Ascending aorta (tissue), 2 donors: ENCODE results near the gene CELF1. TPM values are rescaled to one million over a fixed set of nuclear protein-coding genes. Genes with fewer than 3 reads are reported as not detected.

Source experiments
- DNase-seq, 2 donors: peaks; one replicate each; pipeline ENCODE4 v3.0.0-alpha.2; 2019; ENCODE audit warnings: low spot score in 2 of 2
- H3K27ac ChIP-seq, 2 donors: fragments of 200-600 bp; sonication (generic); one replicate each; pipeline ENCODE4 v1.5.1; 2016 to 2017; ENCODE audit warnings: mild to moderate bottlenecking in 1 of 2
- H3K27me3 ChIP-seq: fragments of 200-600 bp; sonication (generic); one replicate; pipeline ENCODE4 v1.5.1; 2017
- H3K36me3 ChIP-seq, 2 donors: fragments of 200-600 bp; sonication (generic); one replicate each; pipeline ENCODE4 v1.5.1; 2016
- H3K4me1 ChIP-seq, 2 donors: fragments of 200-600 bp; sonication (generic); one replicate each; pipeline ENCODE4 v1.5.1; 2016 to 2017; ENCODE audit warnings: mild to moderate bottlenecking in 1 of 2
- H3K4me3 ChIP-seq, 2 donors: fragments of 200-600 bp; sonication (generic); one replicate each; pipeline ENCODE4 v1.5.1; 2016 to 2017; ENCODE audit warnings: mild to moderate bottlenecking in 1 of 2
- H3K9me3 ChIP-seq, 2 donors: fragments of 200-600 bp; sonication (generic); one replicate each; pipeline ENCODE4 v1.5.1; 2016
- intact Hi-C: fragments of 100-400 bp; cut with DNase I; formaldehyde crosslinking; loops from one replicate; pipeline ENCODE4 v1.15.1; 2023
- total RNA-seq: library from RNA; depleted of rRNA; stranded (reverse); fragments of >200 nt; gene quantifications from one replicate; pipeline ENCODE4 v1.1.0, GENCODE V29; 2016
- TF ChIP-seq, protein P1 (sequence below), 3 experiments: fragments of 200-600 bp in 2 of 3; fragments of 450-650 bp in 1 of 3; sonication (generic) in 2 of 3; IDR thresholded peaks; one replicate each; pipeline ENCODE4 v1.5.1; 2016 to 2019; ENCODE audit warnings: antibody characterized with exemption in 3 of 3, mild to moderate bottlenecking in 1 of 3, moderate library complexity in 1 of 3

The CELF1 gene
- total RNA-seq, 1 donor from 2014 or later: 68.9 TPM

DNA sequence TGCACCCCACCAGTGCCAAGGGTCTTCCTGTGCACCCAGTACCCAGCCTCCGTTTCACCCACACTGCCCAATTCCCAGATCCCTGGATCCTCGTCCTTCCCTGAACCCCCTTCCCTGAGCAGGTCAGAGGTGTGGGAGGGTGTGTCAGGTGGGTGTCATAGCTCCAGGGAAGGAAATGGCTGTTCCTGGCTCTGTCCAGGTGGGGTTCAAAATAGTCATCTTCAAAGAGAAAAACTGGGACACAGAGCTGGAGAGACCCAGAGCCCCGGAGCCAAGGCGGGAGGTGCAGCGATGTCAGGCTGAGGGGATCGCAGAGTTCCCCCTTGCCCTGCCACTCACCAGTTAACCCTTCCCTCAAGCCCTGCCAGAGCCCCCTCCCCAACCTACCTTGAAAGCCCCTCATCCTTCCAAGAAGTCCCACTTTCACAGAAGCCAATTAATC, 40.6 kb upstream of the CELF1 start:
- no peaks in the 10 kb centered on the region for H3K4me1 ChIP-seq
- H3K27ac ChIP-seq: no peak overlapping the region
- no peaks in the 10 kb centered on the region for H3K27me3 ChIP-seq
- no peak overlapping the region for H3K4me3 ChIP-seq
- no peaks in the 10 kb centered on the region for H3K36me3 ChIP-seq
- intact Hi-C loops: no loop called here
- no peaks in the 10 kb centered on the region for H3K9me3 ChIP-seq
- DNase-seq: no peak
- TF ChIP-seq, protein P1, sequence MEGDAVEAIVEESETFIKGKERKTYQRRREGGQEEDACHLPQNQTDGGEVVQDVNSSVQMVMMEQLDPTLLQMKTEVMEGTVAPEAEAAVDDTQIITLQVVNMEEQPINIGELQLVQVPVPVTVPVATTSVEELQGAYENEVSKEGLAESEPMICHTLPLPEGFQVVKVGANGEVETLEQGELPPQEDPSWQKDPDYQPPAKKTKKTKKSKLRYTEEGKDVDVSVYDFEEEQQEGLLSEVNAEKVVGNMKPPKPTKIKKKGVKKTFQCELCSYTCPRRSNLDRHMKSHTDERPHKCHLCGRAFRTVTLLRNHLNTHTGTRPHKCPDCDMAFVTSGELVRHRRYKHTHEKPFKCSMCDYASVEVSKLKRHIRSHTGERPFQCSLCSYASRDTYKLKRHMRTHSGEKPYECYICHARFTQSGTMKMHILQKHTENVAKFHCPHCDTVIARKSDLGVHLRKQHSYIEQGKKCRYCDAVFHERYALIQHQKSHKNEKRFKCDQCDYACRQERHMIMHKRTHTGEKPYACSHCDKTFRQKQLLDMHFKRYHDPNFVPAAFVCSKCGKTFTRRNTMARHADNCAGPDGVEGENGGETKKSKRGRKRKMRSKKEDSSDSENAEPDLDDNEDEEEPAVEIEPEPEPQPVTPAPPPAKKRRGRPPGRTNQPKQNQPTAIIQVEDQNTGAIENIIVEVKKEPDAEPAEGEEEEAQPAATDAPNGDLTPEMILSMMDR (IDR thresholded peaks at IDR 0.05): no peak

DNA sequence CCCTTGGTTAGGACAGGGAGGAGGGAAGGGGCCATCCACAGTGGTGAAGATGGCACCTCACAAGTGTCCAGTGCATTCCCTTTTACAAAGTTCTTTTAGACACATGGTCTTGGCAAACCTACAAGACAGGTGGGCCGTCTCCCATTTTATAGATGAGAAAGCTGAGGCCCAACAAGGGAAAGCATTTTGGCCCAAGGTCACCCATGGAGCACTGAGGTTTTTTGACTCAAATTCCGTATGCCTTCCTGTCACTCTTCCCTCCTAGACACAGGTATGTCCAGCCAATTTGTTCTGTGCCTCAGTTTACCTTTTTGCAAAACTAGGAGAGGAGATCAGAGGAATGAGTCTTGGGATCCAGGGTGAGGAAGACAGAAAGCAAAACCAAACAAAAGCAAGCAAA, 40.0 kb upstream of the CELF1 start:
- Histone ChIP-seq H3K4me3 (no peak overlapping the region), H3K4me1 (no peaks in the 10 kb centered on the region), H3K27ac (no peak overlapping the region), H3K27me3 (no peaks in the 10 kb centered on the region), H3K36me3 (no peaks in the 10 kb centered on the region), H3K9me3 (no peaks in the 10 kb centered on the region)
- DNase-seq: no peak
- TF ChIP-seq, protein P1 (IDR thresholded peaks at IDR 0.05): no peak
- intact Hi-C loops: no loop called here

DNA sequence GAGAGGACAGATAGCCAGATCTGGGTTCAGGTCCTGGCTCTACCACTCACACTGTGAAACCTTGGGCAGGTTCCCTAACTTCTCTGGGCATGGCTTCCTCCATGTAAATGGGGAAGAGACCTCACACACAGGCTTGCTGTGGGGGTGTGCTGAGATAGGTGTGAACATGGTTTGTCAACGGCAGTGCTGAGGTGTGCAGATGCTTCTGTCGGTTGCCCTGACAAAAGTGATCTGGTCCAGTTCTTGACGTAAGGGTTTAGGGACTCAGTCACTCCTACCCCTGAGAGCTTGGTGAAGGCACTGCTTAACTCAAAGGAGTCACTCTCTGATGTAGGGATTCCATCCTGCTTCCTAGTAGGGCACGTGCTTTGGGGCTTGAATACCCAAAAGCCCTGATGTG, 39.3 kb upstream of the CELF1 start:
- intact Hi-C loops: no loop called here
- no peaks in the 10 kb centered on the region for H3K4me1 ChIP-seq
- no peak for DNase-seq
- TF ChIP-seq, protein P1 (IDR thresholded peaks at IDR 0.05): no peak
- no peak overlapping the region for H3K4me3 ChIP-seq
- no peaks in the 10 kb centered on the region for H3K9me3 ChIP-seq
- H3K27ac ChIP-seq: no peak overlapping the region
- H3K27me3 ChIP-seq: no peaks in the 10 kb centered on the region
- no peaks in the 10 kb centered on the region for H3K36me3 ChIP-seq

DNA sequence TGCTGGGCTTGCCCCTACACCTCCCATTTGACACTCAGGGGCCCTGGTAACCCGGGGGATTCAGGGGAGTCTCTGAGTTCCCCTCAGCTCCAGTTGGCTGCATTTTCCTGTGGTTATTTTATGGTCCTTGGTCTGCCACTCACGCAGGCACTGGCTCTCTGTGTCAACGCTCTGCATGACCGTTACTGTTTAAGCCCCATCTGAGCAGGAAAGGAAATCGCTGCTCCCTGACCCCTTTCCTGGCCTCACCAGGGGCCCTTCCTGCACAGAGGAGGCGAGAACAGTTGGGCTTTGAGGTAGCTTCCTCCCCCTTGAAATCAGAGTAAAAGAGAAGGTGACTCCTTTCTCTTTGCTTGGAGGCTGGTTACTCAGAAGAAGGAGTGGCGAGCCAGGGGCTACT, 38.8 kb upstream of the CELF1 start:
- TF ChIP-seq, protein P1 (IDR thresholded peaks at IDR 0.05): no peak
- no peak overlapping the region for H3K4me3 ChIP-seq
- no peaks in the 10 kb centered on the region for H3K9me3 ChIP-seq
- H3K36me3 ChIP-seq: no peaks in the 10 kb centered on the region
- H3K27me3 ChIP-seq: no peaks in the 10 kb centered on the region
- H3K4me1 ChIP-seq: no peaks in the 10 kb centered on the region
- H3K27ac ChIP-seq: no peak overlapping the region
- intact Hi-C loops: no loop called here
- DNase-seq: no peak

DNA sequence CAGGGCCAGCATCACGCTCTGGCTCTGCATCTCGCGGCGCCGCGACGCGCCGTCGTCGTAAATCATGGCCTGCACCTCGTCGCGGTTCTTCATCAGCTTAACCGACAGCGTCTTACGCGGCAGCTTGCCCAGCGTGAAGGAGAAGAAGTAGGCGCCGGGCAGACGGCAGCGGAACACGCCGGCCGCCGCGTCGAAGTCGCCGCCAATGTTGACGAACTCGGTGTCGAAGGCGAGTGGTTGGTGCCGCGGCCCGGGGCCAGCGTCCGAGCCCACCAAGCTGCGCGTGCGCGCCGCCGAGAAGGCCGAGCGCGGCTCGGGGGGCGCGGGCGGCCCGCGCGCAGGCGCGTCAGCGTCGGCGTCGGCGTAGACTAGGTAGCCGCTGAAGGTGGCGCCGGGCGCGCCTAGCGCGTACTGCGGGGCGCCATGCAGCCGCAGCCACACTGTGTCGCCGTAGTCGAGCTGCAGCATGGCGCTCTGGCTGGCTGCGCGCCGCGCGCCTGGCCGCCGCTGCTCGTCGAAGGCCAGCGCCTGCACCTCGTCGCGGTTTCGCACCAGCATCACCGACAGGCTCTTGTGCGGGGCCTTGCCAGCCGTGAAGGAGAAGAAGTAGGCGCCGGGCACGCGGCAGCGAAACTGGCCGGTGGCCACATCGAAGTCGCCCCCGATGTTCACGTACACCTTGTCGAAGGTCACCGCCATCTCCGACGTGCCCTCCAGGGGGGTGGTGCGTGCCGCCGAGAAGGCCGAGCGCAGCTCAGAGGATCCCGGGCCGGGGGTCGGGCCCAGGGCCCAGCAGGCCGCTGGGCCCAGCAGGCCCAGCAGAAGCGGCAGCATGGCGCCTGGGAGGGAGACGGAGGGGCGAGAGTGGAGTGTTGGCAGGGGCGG, 37.3 kb upstream of the CELF1 start:
- Histone ChIP-seq H3K9me3 (no peaks in the 10 kb centered on the region), H3K4me3 (peak overlapping the region; percentile 31 to 54), H3K27ac (no peak overlapping the region), H3K27me3 (no peaks in the 10 kb centered on the region), H3K4me1 (no peaks in the 10 kb centered on the region), H3K36me3 (no peaks in the 10 kb centered on the region)
- TF ChIP-seq, protein P1 (IDR thresholded peaks at IDR 0.05): no peak
- no peak for DNase-seq
- intact Hi-C loops: no loop called here
